CD4-positive, alpha-beta memory T cell (primary cell): ENCODE data around the gene SERPINB10. TPM values are rescaled to one million over a fixed set of nuclear protein-coding genes. Genes with fewer than 3 reads are reported as not detected.

Experiments
- CTCF ChIA-PET: fragments of 350-600 bp; sonication (Branson Sonifier 250); formaldehyde crosslinking; loops from one replicate; lab custom pipeline; 2021; ENCODE audit warnings: inconsistent platforms; ENCODE audit not compliant: partially characterized antibody; lab: Charles Lee
- POLR2A ChIA-PET: fragments of 350-600 bp; sonication (Branson Sonifier 250); formaldehyde crosslinking; loops from one replicate; lab custom pipeline; 2021; ENCODE audit not compliant: partially characterized antibody; lab: Charles Lee
- DNase-seq, 5 donors: peaks; one replicate each; pipeline versions ENCODE4 v3.0.0 to v3.0.0-alpha.2; 2020 to 2022; ENCODE audit warnings: mixed read lengths in 1 of 5
- H3K27ac ChIP-seq: one replicate; pipeline ENCODE4 v1.7.0; 2013; ENCODE audit warnings: low read depth, low read length
- H3K27me3 ChIP-seq: 2 replicates; pipeline ENCODE4 v1.7.0; 2013; ENCODE audit warnings: mild to moderate bottlenecking, low read length, moderate library complexity; ENCODE audit not compliant: insufficient read depth
- H3K36me3 ChIP-seq: 2 replicates; pipeline ENCODE4 v1.7.0; 2013; ENCODE audit warnings: mild to moderate bottlenecking, low read length, moderate library complexity; ENCODE audit not compliant: insufficient read depth
- H3K4me1 ChIP-seq: 2 replicates; pipeline ENCODE4 v1.7.0; 2013; ENCODE audit warnings: mild to moderate bottlenecking, low read length, moderate library complexity; ENCODE audit not compliant: insufficient read depth
- H3K4me3 ChIP-seq, 2 donors: one replicate each; pipeline ENCODE4 v1.7.0; 2013; ENCODE audit warnings: low read length in 2 of 2, mild to moderate bottlenecking in 1 of 2
- H3K9me3 ChIP-seq, 2 donors: one replicate each; pipeline ENCODE4 v1.7.0; 2013; ENCODE audit warnings: low read length in 2 of 2, control low read depth in 1 of 2; ENCODE audit not compliant: control insufficient read depth in 1 of 2
- H3K27ac Mint-ChIP-seq, 7 donors: one replicate each; pipeline ENCODE4 v1.8.0; 2020 to 2021; ENCODE audit warnings: mixed read lengths in 7 of 7, mild to moderate bottlenecking in 6 of 7, inconsistent platforms in 3 of 7, moderate library complexity in 3 of 7
- H3K27me3 Mint-ChIP-seq, 2 donors: one replicate each; pipeline ENCODE4 v1.8.0; 2020 to 2021; ENCODE audit warnings: mixed read lengths in 2 of 2
- H3K36me3 Mint-ChIP-seq, 2 donors: one replicate each; pipeline ENCODE4 v1.8.0; 2020 to 2021; ENCODE audit warnings: mixed read lengths in 2 of 2, inconsistent platforms in 1 of 2, mild to moderate bottlenecking in 1 of 2
- H3K4me1 Mint-ChIP-seq, 4 donors: one replicate each; pipeline ENCODE4 v1.8.0; 2020 to 2021; ENCODE audit warnings: mixed read lengths in 4 of 4, mild to moderate bottlenecking in 1 of 4
- H3K4me3 Mint-ChIP-seq, 8 donors: one replicate each; pipeline ENCODE4 v1.8.0; 2020 to 2021; ENCODE audit warnings: mixed read lengths in 8 of 8, mild to moderate bottlenecking in 7 of 8, moderate library complexity in 6 of 8, inconsistent platforms in 3 of 8
- H3K9me3 Mint-ChIP-seq, 8 donors: one replicate each; pipeline ENCODE4 v1.8.0; 2020 to 2021; ENCODE audit warnings: mixed read lengths in 8 of 8, mild to moderate bottlenecking in 5 of 8, inconsistent platforms in 3 of 8, moderate library complexity in 1 of 8
- intact Hi-C: fragments of 100-400 bp; cut with micrococcal nuclease; formaldehyde crosslinking; loops from one replicate; pipeline ENCODE4 v1.15.1; 2023
- polyA plus RNA-seq, 2 donors: library from polyadenylated mRNA; unstranded; fragments of 300-500 nt; fragmentation: Illumina TruSeq; gene quantifications; one replicate each; pipeline ENCODE4 v1.2.3, GENCODE V29; 2021
- total RNA-seq, 2 experiments: library from RNA; stranded (reverse); gene quantifications; one replicate each; pipeline ENCODE4 v1.2.3, GENCODE V29; 2021

Gene SERPINB10
- total and polyA plus RNA-seq, 4 experiments from 2014 or later: not detected

DNA sequence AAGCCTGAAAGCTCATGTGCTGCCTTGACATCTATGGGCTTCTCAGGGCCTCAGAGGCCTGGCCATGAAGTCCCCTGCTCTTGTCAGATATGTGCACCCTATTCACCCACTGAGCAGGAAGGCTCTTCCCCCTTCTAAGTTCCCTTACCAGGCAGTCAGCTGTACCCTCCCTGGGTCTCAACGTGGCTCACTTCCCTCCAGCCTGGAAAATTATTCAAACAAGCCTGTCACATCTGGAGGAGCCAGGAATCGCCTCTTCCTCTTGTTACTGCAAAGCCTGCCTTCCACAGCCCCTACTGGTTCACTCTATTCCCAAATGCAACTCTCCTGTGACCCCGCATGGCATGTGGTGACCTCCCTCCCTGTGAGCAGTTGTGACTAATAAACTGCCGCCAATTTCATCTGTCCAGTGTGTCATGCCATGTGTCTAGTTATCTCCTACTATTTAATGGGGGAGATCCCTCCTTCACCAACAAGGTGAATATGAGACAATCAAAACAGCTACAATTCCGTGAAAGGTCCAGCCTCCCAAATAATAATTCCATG lies 53.8 kb downstream of the SERPINB10 start:
- H3K4me3 ChIP-seq: no peak overlapping the region
- Mint-ChIP-seq H3K27me3 (peaks cover 5 to 9% of the 10 kb centered on the region in 2 donors), H3K4me1 (no peaks in the 10 kb centered on the region), H3K27ac (peak overlapping the region in 1 of 7 donors; percentile 49), H3K4me3 (no peak overlapping the region), H3K36me3 (no peaks in the 10 kb centered on the region), H3K9me3 (no peaks in the 10 kb centered on the region)
- no peaks in the 10 kb centered on the region for H3K4me1 ChIP-seq
- ChIA-PET POLR2A (no interaction called here), CTCF (interaction anchor here (0.7 to 9.0 kb wide), 5 partner anchors 13 to 443 kb away, joined by 3 to 118 read pairs (median 10); partner anchors contain the start of gene HMSD)
- no peaks in the 10 kb centered on the region for H3K36me3 ChIP-seq
- no peak for DNase-seq
- no peak overlapping the region for H3K27ac ChIP-seq
- H3K27me3 ChIP-seq: no peaks in the 10 kb centered on the region
- H3K9me3 ChIP-seq: no peaks in the 10 kb centered on the region
- intact Hi-C loops: no loop called here

DNA sequence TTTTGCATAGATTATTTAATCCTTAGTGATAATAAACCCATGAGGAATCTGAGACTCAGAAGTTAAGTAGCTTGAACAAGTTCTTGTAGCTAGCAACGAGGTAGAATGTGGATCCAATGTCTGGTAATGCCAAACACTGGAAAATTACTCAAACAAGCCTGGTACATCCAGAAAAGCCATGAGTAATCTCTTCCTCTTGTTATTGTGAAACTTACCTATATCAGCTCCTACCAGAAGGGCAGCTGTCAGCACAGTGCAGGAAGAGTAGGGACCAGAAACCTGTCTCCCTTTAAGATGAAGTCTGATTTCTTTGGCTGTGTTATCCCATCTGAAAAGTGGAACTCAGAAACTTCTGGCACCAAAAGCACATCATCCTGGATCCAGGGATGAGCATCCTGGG lies 54.4 kb downstream of the SERPINB10 start:
- no peak overlapping the region for H3K27ac Mint-ChIP-seq
- H3K27me3 Mint-ChIP-seq: peaks cover 0 to 6% of the 10 kb centered on the region in 2 donors
- H3K4me1 ChIP-seq: no peaks in the 10 kb centered on the region
- no peak overlapping the region for H3K4me3 Mint-ChIP-seq
- no peaks in the 10 kb centered on the region for H3K9me3 ChIP-seq
- H3K27ac ChIP-seq: no peak overlapping the region
- H3K4me3 ChIP-seq: no peak overlapping the region
- ChIA-PET POLR2A (no interaction called here), CTCF (interaction anchor here (0.7 to 9.0 kb wide), 8 partner anchors 13 to 444 kb away, joined by 3 to 118 read pairs (median 8); partner anchors contain the start of gene HMSD)
- DNase-seq: no peak
- intact Hi-C loops: no loop called here
- H3K4me1 Mint-ChIP-seq: no peaks in the 10 kb centered on the region
- no peaks in the 10 kb centered on the region for H3K9me3 Mint-ChIP-seq
- no peaks in the 10 kb centered on the region for H3K36me3 Mint-ChIP-seq
- H3K36me3 ChIP-seq: no peaks in the 10 kb centered on the region
- no peaks in the 10 kb centered on the region for H3K27me3 ChIP-seq

DNA sequence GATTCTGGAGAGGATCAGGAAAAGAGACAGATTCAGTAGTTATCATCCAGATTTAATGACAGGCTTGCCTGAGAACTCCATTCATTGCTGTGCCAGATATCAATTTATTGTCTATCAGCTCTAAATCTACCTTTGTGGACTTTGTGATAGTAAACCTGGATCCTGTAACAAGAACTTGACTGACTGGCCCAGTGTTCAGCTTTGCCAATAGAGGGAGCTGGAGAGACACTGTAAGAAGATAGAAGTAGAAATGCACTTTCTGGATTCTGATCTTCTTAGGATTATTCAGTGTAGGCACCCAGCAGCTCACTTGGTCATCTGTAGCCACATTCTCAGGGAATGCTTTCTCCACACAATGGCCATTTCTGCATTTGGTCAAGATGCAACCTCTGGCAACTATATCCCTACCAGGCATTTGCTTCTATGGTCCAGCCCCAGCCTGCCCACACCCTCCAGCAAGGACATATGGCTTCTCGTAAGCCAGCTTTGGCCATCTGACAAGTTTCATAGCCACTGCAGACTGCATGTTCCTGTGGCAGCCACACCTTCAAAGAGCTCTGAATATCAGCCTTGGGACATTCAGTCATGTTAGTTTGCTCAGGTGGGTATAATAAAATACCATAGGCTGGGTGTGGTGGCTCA lies 56.0 kb downstream of the SERPINB10 start:
- intact Hi-C loops: loop anchor here (1.0 kb wide), 3 partner anchors 12 to 32 kb away; no protein-coding TSS in a partner anchor
- Mint-ChIP-seq H3K9me3 (no peaks in the 10 kb centered on the region), H3K27me3 (peaks cover 0 to 6% of the 10 kb centered on the region in 2 donors), H3K27ac (peak overlapping the region in 2 of 7 donors; percentile 2 to 25), H3K4me1 (peaks cover 0 to 2% (median 0%) of the 10 kb centered on the region in 4 donors), H3K4me3 (no peak overlapping the region), H3K36me3 (no peaks in the 10 kb centered on the region)
- H3K4me3 ChIP-seq: no peak overlapping the region
- no peaks in the 10 kb centered on the region for H3K36me3 ChIP-seq
- H3K4me1 ChIP-seq: no peaks in the 10 kb centered on the region
- H3K9me3 ChIP-seq: no peaks in the 10 kb centered on the region
- DNase-seq: peak; percentile 57 to 71 (median 61)
- CTCF ChIA-PET: interaction anchor here (0.8 to 9.0 kb wide), 18 partner anchors 10 to 447 kb away, joined by 3 to 118 read pairs (median 5); no protein-coding TSS in a partner anchor
- POLR2A ChIA-PET: no interaction called here
- no peak overlapping the region for H3K27ac ChIP-seq
- no peaks in the 10 kb centered on the region for H3K27me3 ChIP-seq

DNA sequence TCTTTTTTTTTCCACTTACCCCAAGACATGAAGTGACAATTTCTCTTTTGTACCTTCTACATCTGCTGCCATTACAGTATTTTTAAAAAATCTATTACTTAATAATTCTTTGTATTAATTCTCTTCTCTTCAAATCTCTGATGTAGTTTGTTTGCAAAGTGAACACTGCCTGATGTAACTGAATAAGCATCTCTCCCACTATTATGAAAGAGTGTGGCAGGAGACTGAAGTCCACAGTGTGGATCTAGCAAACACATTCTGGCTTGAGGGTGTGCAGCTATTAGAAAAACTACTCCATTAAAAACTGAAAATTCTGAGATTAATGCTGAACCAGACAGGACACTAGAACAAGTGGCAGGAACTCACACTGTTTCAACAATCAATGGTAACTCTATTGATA lies 57.1 kb downstream of the SERPINB10 start:
- no peak for DNase-seq
- intact Hi-C loops: no loop called here
- ChIA-PET POLR2A (no interaction called here), CTCF (interaction anchor here (2.1 to 9.0 kb wide), 4 partner anchors 11 to 31 kb away, joined by 8 to 118 read pairs (median 38); no protein-coding TSS in a partner anchor)
- Histone ChIP-seq H3K4me1 (peaks cover 9% of the 10 kb centered on the region), H3K36me3 (no peaks in the 10 kb centered on the region), H3K27ac (no peak overlapping the region), H3K27me3 (no peaks in the 10 kb centered on the region), H3K4me3 (no peak overlapping the region), H3K9me3 (no peaks in the 10 kb centered on the region)
- no peaks in the 10 kb centered on the region for H3K9me3 Mint-ChIP-seq
- H3K27ac Mint-ChIP-seq: no peak overlapping the region
- peaks cover 0 to 6% of the 10 kb centered on the region in 2 donors for H3K27me3 Mint-ChIP-seq
- H3K4me3 Mint-ChIP-seq: no peak overlapping the region
- H3K36me3 Mint-ChIP-seq: peaks cover 0 to under 1% of the 10 kb centered on the region in 2 donors
- peaks cover 8 to 14% (median 9%) of the 10 kb centered on the region in 4 donors for H3K4me1 Mint-ChIP-seq

DNA sequence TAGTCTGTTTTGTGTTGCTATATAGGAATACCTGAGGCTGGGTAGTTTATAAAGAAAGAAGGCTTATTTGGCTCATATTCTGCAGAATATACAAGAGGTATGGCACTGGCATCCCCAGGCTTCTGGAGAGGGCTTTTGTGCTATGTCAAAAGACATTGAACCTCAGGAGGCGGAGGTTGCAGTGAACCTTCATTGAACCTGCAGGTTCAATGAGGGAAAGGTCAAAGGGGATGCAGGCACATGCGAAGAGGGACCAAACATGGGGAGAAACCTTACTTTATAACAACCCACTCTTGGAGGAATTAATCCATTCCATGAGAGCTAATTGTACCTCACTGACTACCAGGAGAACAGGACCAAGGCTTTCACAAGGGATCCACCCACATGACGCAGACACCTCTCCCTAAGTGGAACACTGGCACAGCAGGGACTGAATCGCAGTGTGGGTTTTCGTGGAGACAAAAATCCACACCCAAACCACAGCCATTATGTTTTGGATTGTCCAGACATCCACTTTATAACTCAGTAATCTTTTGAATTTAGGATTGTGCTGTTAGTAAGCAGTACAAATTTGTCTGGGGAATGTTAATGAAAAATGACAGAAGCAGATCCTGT lies 58.1 kb downstream of the SERPINB10 start:
- no peak for DNase-seq
- Mint-ChIP-seq H3K27me3 (peaks cover 0 to 5% of the 10 kb centered on the region in 2 donors), H3K4me1 (peaks cover 11 to 17% (median 14%) of the 10 kb centered on the region in 4 donors), H3K9me3 (no peaks in the 10 kb centered on the region), H3K4me3 (no peak overlapping the region), H3K36me3 (peaks cover 0 to 4% of the 10 kb centered on the region in 2 donors), H3K27ac (peak overlapping the region in 2 of 7 donors; percentile 43 to 73)
- CTCF ChIA-PET: interaction anchor here (8.6 to 9.0 kb wide), 2 partner anchors 10 to 30 kb away, joined by 56 to 118 read pairs; no protein-coding TSS in a partner anchor
- POLR2A ChIA-PET: no interaction called here
- Histone ChIP-seq H3K36me3 (no peaks in the 10 kb centered on the region), H3K9me3 (no peaks in the 10 kb centered on the region), H3K4me3 (no peak overlapping the region), H3K27ac (no peak overlapping the region), H3K4me1 (peaks cover 11% of the 10 kb centered on the region), H3K27me3 (no peaks in the 10 kb centered on the region)
- intact Hi-C loops: no loop called here

DNA sequence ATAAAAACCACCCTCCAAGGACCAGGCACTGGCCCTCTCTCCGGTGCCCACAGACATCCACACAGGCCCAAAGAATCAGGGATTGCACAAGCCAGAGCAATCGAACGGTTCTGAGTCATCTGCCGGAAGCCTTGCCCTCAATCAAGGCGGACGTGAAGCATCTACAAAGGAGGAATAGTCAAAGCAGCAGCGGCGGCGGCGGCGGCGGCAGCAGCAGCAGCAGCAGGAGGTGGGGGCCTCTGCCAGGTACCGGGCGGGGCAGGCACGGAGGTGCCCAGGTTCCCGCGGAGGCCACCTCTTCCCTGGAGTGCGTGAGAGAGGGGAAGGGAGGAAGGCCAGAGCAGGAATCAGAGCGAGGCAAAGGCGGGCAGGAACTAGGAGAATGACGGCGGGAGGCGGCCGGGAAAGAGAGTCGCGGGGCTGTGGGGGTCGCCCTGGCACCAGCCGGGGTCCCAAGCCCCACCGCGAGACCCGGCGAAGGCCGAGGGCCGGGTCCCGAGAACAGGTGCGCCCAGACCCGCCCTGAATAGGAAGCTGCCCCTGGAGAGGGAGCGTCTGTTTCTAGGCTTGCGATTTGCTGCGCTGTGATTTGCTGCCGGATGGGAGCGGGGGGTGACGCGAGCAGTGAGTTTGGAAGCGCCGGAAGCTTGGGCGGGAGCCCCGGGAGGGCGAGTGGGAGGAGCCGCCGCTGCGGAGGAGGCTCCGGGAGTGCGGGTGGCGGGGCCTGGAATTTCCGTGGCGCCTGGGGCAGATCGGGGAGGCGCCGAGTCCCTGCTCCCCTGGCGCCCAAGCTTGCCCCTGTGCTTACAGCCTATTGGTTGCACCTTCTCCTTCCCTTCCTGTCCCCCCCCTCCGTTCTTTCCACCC lies 62.4 kb downstream of the SERPINB10 start, which contains the start of gene SERPINB8:
Gene SERPINB8 (plus strand): TSS at position 140 of the 867 bp plus-strand sequence. CDS start 8,228 bp downstream, outside the sequence.
- H3K27ac ChIP-seq: peak within 1 kb of the TSS; percentile 90
- Mint-ChIP-seq H3K4me1 (peaks cover 22 to 37% (median 25%) of the 10 kb centered on the region in 4 donors), H3K27me3 (no peaks in the 10 kb centered on the region), H3K9me3 (no peaks in the 10 kb centered on the region), H3K36me3 (peaks cover 0 to 4% of the 10 kb centered on the region in 2 donors), H3K4me3 (peak within 1 kb of the TSS; percentile 87 to 99 (median 96)), H3K27ac (peak within 1 kb of the TSS; percentile 82 to 98 (median 96))
- CTCF ChIA-PET: interaction anchor here (0.8 to 1.6 kb wide), 2 partner anchors 34 to 452 kb away, joined by 3 to 4 read pairs; no protein-coding TSS in a partner anchor
- H3K4me1 ChIP-seq: peaks cover 16% of the 10 kb centered on the region
- no peaks in the 10 kb centered on the region for H3K9me3 ChIP-seq
- no peaks in the 10 kb centered on the region for H3K36me3 ChIP-seq
- H3K27me3 ChIP-seq: no peaks in the 10 kb centered on the region
- POLR2A ChIA-PET: interaction anchor here (0.7 to 0.9 kb wide), 5 partner anchors 14 to 1447 kb away, joined by 3 to 5 read pairs (median 4); partner anchors contain the start of genes VPS4B and ZCCHC2
- H3K4me3 ChIP-seq: peak within 1 kb of the TSS; percentile 64 to 86
- DNase-seq: peak; percentile 73 to 89 (median 77)
- intact Hi-C loops: loop anchor here (1.0 to 5.0 kb wide), 4 partner anchors 9 to 1783 kb away; partner anchors contain the start of genes PHLPP1, PIGN, RELCH and VPS4B
